B cell (primary cell): ENCODE results near the gene DVL2.

Experiments used
- CTCF ChIP-seq: fragments of 200-600 bp; IDR thresholded peaks from one replicate; pipeline ENCODE4 v1.8.0; 2022; ENCODE audit warnings: antibody characterized with exemption, mild to moderate bottlenecking
- EZH2 ChIP-seq: IDR thresholded peaks from 2 replicates; pipeline ENCODE4 v1.6.1; 2012; ENCODE audit warnings: borderline replicate concordance, low read depth, mild to moderate bottlenecking, moderate library complexity, low read length; ENCODE audit not compliant: insufficient read depth, poor library complexity, severe bottlenecking

- TF ChIP-seq CTCF (no peak), EZH2 (no peak)
Measured at GRCh38 chr17:7222093-7222971, 12.0 kb downstream of the DVL2 start.
